ENCODE measurements around the gene PTGES2.

The PTGES2 gene

DNA sequence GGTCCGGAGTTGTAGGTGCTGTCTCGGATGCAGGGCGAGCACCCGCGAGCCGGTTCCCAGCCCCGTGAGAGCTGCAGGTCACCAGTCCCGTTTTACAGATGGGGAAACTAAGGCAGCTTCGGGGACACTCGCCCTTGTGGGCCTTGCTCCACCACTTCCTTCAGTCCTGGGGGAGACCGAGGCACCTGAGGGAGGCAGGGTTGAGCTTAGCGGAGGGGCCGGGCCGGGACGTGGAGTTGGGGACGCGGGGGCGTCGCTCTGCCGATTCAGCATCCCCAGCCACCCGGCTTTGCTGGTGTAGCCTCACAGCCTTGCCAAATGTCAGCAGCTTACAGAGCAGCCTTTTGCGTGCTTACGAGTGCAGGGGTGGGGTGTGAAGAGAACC is 33.1 kb upstream of the PTGES2 start:
- H3K36me3 Mint-ChIP-seq, result peaks cover 3% of the 10 kb centered on the region
- H3K27ac Mint-ChIP-seq, result peak overlapping the region; percentile 69
- no peaks in the 10 kb centered on the region for H3K27me3 Mint-ChIP-seq
- H3K4me1 Mint-ChIP-seq (ENCODE audit: low read depth), result peaks cover 18% of the 10 kb centered on the region
- peak overlapping the region; percentile 84 for H3K4me3 Mint-ChIP-seq
- no peaks in the 10 kb centered on the region for H3K9me3 Mint-ChIP-seq (ENCODE audit: low read depth)

DNA sequence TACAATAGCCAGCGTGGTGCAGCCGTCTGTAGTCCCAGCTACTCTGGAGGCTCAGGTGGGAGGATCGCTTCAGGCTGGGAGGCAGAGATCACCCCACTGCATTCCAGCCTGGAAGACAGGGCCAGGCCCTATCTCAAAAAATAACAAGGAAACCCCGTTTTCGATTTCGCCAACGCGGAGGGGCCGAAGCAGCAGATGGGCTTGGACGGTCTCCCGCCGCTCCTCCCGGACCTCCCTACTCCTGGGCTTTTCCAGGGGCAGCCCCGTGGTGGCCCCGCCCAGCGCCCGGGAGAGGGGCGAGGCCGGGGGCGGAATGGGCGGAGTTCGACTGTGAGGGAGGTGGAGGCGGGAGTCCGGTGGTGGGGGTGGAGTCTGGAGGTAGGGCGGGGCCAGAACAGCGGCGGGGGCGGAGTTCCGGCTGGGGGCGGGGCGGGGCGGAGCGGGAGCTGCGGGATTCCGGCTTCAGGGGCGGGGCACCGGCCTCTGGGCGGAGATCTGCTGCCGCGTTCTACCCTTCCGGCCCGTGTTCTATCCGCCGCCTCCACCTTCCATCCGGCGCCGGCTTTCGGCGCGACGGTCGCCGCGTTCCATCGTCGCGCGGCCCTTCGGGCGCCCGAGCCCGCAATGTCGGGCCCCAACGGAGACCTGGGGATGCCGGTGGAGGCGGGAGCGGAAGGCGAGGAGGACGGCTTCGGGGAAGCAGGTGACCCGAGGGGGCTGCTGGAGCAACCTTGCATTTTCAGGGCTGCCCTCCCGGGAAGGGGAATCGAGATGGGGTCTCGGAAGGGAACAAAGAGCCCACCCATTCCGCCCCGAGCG is 32.5 kb upstream of the PTGES2 start, which contains the start of gene BBLN:
BBLN (plus strand) TSS at position 482 of the 819 bp plus-strand sequence; CDS start at position 625, 143 bp downstream.
- H3K9me3 Mint-ChIP-seq (ENCODE audit: low read depth), result no peaks in the 10 kb centered on the region
- H3K27ac Mint-ChIP-seq, result peak within 1 kb of the TSS; percentile 88
- peak within 1 kb of the TSS; percentile 84 for H3K4me3 Mint-ChIP-seq
- H3K36me3 Mint-ChIP-seq, result peaks cover 3% of the 10 kb centered on the region
- H3K4me1 Mint-ChIP-seq (ENCODE audit: low read depth), result peaks cover 18% of the 10 kb centered on the region
- H3K27me3 Mint-ChIP-seq, result no peaks in the 10 kb centered on the region

DNA sequence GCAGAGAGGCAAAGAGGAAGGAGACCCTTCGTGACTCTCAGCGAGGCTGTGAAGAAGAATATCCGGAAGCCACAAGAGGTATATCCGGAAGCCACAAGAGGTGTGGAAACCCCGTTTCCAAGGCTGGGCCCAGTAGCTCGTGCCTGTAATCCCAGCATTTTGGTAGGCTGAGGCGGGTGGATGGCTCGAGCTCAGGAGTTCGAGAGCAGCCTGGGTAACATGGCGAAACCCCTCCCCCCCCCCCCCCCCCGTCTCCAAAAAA is 31.9 kb upstream of the PTGES2 start:
- Mint-ChIP-seq H3K9me3 (ENCODE audit: low read depth) (no peaks in the 10 kb centered on the region), H3K36me3 (peaks cover 3% of the 10 kb centered on the region), H3K27ac (peak overlapping the region; percentile 88), H3K27me3 (no peaks in the 10 kb centered on the region), H3K4me1 (ENCODE audit: low read depth) (peaks cover 18% of the 10 kb centered on the region), H3K4me3 (peak overlapping the region; percentile 77)

DNA sequence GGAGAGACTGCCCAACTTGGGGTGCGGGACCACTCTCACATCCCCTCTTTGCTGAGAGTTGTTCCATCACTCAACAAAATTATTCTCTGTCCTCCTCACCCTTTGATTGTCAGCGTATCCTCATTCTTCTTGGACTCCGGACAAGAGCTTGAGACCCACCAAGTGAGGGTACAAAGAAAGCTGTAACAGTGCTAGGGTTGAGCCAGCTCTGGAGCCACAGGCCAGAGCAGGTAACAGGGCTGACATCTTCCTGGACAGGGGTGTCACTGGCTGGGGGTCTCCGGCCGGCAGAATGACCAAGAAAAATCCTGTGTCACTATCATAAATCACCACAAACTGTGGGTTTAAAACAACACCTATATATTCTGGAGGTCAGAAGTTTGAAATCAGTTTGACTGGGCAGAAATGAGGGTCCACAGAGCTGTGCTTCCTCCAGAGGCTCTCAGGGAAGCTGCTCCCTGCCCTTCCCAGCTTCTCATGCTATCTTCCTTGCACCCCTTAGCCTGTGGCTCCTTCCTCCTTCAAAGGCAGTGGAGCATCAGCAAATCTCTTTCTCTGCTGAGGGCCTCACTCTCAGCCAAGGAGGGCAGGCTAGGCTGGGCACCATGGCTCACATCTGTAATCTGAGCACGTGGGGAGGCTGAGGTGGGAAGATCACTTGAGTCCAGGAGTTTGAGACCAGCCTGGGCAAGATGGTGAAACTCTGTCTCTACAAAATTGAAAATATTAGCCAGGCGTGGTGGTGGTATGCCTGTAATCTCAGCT is 28.4 kb upstream of the PTGES2 start:
- Mint-ChIP-seq H3K27ac (no peak overlapping the region), H3K9me3 (ENCODE audit: low read depth) (no peaks in the 10 kb centered on the region)

DNA sequence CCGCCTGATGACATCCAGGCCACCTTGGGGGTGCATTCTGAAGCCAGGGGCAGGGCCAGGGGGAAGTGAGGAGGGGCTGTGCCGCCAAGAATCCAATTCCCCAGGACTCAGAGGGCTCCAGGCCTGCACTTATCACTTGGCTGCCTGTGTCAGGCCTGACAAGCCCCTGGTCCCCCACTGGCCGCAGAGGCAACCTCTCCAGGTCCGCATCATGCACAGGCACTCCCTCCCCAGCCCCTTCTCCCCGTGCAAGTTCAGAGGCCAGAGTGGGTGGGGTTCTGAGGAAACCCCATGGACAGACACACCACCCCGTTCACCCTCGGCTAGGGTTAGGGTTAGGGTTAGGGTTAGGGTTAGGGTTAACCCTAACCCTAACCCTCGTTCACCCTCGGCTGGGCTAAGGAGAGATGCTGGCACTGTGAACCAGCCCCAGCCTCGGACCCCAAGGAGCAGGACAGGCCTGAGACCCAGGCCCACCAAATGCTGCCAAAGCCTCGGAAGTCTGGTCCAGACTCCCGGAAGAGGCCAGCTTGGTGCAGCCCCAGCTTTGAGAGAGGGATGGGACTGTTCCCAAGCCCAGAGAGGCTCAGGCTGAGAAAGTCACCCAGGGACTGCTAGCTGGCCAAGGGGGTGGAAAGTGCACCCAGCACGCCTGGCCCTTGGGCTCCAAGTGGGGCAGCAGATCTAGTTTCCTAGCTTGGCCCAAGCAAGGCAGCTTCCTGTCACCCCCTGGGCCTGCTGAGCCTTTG is 26.6 kb upstream of the PTGES2 start:
- Mint-ChIP-seq H3K9me3 (ENCODE audit: low read depth) (no peaks in the 10 kb centered on the region), H3K27me3 (no peaks in the 10 kb centered on the region), H3K27ac (no peak overlapping the region), H3K4me1 (ENCODE audit: low read depth) (no peaks in the 10 kb centered on the region), H3K36me3 (no peaks in the 10 kb centered on the region), H3K4me3 (no peak overlapping the region)

More for the DNA sequence above, 28.4 kb upstream of the PTGES2 start:
- no peak overlapping the region for H3K4me3 Mint-ChIP-seq
- H3K27me3 Mint-ChIP-seq, result no peaks in the 10 kb centered on the region
- H3K36me3 Mint-ChIP-seq, result no peaks in the 10 kb centered on the region
- peaks cover 7% of the 10 kb centered on the region for H3K4me1 Mint-ChIP-seq (ENCODE audit: low read depth)

DNA sequence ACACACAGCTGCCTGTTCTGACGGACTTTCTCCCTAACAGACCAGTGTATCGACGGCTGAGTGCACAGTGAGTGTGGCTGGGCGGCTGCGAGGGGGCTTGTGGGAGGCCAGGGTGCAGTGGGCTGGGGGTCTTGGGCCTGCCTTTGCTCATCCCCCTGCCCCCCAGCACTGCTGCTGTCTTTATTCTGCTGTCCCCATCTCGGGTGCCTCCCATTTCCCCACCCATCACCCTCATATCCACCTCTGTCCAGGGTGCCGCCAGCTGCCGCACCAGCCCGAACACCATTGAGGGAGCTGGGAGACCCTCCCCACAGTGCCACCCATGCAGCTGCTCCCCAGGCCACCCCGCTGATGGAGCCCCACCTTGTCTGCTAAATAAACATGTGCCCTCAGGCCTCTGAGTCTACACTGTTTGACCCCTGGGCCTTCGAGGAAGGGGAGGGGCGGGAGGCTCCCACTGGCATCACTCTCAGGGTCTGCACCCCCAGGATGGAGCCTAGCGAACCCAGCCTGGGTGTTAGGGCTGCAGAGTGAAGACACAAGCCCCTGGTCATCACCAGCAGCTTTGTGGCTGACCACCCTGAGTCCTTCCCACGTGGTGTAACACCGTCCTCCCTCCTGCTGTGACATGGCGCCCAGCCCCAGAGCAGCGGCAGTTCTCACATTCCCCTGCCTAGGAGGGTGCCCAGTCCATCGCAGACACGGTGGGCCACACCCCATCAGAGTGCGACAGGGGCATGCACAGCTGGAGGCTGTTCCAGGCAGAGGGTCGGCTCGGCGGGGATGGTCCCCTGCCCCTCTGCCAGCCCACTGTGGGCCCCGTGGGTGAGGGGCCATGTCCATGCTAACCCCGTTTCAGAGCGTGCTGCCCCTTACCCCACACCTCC is 25.8 kb upstream of the PTGES2 start:
- Mint-ChIP-seq H3K27ac (no peak overlapping the region), H3K4me1 (ENCODE audit: low read depth) (no peaks in the 10 kb centered on the region), H3K4me3 (no peak overlapping the region), H3K9me3 (ENCODE audit: low read depth) (no peaks in the 10 kb centered on the region), H3K27me3 (no peaks in the 10 kb centered on the region), H3K36me3 (no peaks in the 10 kb centered on the region)

DNA sequence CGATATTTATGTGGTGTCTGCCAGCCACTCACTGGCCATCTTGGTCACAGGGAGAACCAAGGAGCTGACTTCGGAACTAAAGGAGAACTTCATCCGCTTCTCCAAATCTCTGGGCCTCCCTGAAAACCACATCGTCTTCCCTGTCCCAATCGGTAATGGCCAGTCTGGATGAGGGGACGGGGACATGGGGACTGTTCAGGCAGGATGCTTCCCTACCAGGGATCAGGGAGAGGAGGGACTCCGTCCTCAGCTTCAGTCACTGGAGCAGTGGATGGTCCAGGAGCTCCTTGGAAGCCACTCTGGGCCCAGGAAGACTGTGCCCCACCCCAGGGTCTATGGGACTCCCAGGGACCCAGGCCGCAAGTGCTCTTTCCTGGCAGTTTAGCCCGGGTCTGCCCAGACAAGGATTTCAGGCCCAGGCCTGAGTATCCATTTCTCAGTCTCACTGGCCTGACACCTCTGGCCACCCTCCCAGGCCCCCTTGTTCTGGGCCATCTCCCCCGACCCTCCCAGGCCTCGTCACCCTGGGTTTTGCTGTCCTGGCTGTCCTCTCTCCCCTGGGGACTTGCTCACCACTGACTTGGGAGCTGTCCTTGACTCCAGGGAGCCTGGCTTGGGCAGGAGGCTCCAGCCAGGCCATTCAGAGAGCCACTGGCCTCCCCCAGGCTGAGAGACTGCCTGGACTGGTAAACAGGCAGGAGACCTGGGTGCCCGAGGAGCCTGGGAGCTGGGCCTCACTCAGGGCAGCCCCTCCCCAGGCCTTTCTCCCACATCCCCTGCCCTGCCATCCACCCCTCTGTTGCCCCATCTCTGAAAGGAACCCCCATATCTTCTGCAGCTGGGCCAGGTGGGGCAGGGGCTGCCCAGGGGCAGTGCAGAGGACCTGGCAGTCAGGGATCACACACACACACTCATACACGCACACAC is 24.9 kb upstream of the PTGES2 start:
- no peaks in the 10 kb centered on the region for H3K36me3 Mint-ChIP-seq
- H3K9me3 Mint-ChIP-seq (ENCODE audit: low read depth), result no peaks in the 10 kb centered on the region
- no peak overlapping the region for H3K27ac Mint-ChIP-seq
- no peaks in the 10 kb centered on the region for H3K27me3 Mint-ChIP-seq
- H3K4me3 Mint-ChIP-seq, result no peak overlapping the region
- H3K4me1 Mint-ChIP-seq (ENCODE audit: low read depth), result no peaks in the 10 kb centered on the region

DNA sequence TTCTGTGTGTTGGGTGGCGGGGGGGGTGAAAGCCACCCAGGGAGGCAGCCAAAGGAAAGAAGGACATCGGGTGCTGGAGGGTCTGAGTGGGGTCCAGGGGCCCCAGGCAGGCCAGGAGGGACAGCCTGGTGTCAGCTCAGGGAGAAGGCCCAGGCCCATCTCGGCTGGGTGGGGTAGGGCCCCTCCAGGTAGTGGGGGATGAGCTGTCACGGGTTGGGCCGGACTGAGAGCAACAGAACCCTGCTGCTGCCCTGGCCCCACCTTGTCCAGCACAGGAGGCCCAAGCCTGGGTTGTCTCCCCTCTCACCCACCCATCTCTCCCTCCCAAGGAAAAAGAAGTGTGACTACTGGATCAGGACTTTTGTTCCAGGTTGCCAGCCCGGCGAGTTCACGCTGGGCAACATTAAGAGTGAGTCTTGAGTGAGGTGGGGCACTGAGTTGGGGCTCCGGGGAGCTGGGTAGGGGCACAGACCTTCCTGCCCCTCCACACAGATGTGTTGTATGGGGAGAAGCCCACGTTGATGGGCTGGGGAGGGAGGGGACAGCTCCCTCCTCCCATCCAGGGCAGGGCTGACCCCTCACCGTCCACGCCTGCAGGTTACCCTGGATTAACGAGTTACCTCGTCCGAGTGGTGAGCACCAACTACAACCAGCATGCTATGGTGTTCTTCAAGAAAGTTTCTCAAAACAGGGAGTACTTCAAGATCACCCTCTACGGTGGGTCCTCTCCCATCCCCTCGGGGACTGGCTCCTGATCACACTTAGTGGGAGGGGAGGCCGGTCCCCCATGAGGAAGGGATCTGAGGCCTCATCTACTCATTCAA is 24.0 kb upstream of the PTGES2 start:
- H3K36me3 Mint-ChIP-seq, result no peaks in the 10 kb centered on the region
- H3K4me3 Mint-ChIP-seq, result no peak overlapping the region
- no peaks in the 10 kb centered on the region for H3K27me3 Mint-ChIP-seq
- no peaks in the 10 kb centered on the region for H3K9me3 Mint-ChIP-seq (ENCODE audit: low read depth)
- H3K27ac Mint-ChIP-seq, result no peak overlapping the region
- H3K4me1 Mint-ChIP-seq (ENCODE audit: low read depth), result no peaks in the 10 kb centered on the region

DNA sequence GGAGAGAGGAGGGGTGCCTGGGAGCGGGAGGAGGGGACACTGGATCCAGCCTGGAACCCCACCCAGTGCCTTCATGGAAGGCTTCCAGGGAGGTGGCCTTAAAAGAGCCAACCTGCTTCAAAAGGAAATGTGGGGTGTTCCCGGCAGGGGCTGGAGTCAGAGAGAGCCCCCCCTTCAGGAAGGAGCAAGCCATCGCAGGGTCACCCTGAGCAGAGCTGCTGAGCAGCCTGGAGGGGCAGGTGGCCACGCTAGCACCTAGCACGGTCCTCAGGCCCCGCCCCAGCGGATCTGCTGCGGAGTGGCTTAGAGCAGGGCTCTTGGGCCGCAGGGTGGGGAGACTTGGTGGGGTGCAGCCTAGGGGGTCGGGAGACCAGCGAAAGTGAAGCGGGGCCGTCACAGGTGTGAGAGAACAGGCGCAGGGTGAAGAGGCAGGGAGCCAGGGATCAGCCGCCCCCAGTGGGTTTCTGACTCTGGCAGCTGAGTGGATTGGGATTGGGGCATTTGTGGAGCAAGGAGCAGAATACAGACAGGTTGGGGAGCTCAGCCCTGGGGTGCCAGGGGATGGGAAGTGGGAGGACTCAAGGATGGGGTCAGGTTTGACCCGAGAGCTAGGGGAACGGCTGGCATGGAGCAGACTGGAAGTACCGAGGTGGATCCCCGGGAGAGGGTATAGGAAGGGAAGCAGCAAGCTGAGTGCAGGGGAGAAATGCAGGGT is 23.2 kb upstream of the PTGES2 start:
- Mint-ChIP-seq H3K27me3 (no peaks in the 10 kb centered on the region), H3K36me3 (no peaks in the 10 kb centered on the region), H3K9me3 (ENCODE audit: low read depth) (no peaks in the 10 kb centered on the region), H3K4me3 (no peak overlapping the region), H3K27ac (no peak overlapping the region), H3K4me1 (ENCODE audit: low read depth) (no peaks in the 10 kb centered on the region)

DNA sequence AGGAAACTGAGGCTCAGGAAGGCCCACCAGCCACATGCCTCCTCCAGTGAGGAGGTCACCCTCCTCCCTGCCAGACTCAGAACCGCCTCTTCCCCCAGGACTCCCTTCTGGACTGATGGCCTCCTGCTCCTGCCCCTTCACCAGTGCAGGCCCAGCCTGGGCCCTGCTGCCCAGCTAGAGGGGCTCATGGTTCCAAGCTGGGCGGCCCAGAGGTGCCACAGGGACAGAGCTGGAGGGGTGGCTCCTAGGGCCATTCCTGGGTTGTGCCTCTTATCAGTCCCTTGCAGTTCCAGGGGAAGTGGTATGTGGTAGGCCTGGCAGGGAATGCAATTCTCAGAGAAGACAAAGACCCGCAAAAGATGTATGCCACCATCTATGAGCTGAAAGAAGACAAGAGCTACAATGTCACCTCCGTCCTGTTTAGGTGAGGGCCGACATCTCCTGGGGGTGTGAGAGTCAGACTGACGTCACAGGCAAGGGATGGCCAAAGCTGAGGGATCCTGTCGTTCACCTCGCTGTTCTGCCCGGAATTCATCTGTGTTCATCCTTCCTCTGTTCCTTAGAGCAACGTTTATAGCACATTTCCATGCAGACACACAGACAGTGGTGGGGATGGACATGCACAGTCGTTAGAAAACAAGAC is 22.5 kb upstream of the PTGES2 start:
- H3K27me3 Mint-ChIP-seq, result no peaks in the 10 kb centered on the region
- no peaks in the 10 kb centered on the region for H3K4me1 Mint-ChIP-seq (ENCODE audit: low read depth)
- H3K4me3 Mint-ChIP-seq, result no peak overlapping the region
- no peaks in the 10 kb centered on the region for H3K9me3 Mint-ChIP-seq (ENCODE audit: low read depth)
- H3K27ac Mint-ChIP-seq, result no peak overlapping the region
- no peaks in the 10 kb centered on the region for H3K36me3 Mint-ChIP-seq

DNA sequence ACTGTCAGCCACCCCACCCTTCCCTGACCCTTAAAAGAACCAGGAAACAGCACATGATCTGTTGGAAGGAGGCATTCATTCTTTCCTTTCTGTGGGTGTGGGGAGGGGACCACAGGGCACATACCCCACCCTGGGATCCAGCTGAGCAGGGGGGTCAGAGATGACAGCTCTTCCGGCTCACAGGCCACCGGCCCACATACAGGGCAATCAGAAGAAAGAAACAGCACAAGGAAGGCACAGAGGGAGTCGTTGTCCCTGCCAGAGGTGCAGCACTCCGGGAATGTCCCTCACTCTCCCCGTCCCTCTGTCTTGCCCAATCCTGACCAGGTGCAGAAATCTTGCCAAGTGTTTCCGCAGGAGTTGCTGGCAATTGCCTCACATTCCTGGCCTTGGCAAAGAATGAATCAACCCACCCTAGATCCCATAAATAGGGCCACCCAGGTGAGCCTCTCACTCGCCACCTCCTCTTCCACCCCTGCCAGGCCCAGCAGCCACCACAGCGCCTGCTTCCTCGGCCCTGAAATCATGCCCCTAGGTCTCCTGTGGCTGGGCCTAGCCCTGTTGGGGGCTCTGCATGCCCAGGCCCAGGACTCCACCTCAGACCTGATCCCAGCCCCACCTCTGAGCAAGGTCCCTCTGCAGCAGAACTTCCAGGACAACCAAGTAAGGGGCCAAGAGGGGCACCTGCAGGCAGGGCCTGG is 21.6 kb upstream of the PTGES2 start, which contains the start of gene LCN2:
LCN2 (plus strand) TSS at position 453 of the 701 bp plus-strand sequence; CDS start at position 526, 73 bp downstream.
- Mint-ChIP-seq H3K27me3 (no peaks in the 10 kb centered on the region), H3K4me1 (ENCODE audit: low read depth) (no peaks in the 10 kb centered on the region), H3K27ac (no peak within 1 kb of the TSS), H3K36me3 (no peaks in the 10 kb centered on the region), H3K9me3 (ENCODE audit: low read depth) (no peaks in the 10 kb centered on the region), H3K4me3 (no peak within 1 kb of the TSS)

All from activated naive CD8-positive, alpha-beta T cell (primary cell).